Measurements from ENCODE around the gene PEX11B.

PEX11B gene

GRCh38 chr1:145956361-145956760 is 37.8 kb upstream of the PEX11B start:
- Histone ChIP-seq H3K4ac (ENCODE audit: low read depth in 1 of 2, low read length in 2 of 2) (no peak overlapping the region), H2AFZ (ENCODE audit: low read depth, low read length) (no peak overlapping the region), H3K23ac (ENCODE audit: low read length in 2 of 2) (no peak overlapping the region), H3K9ac (ENCODE audit: low read length) (peak overlapping the region; percentile 96), H4K91ac (ENCODE audit: low read length) (no peak overlapping the region), H3K36me3 (ENCODE audit: control insufficient read depth in 1 of 2, insufficient read depth in 2 of 2, low read depth in 1 of 2, low read length in 2 of 2) (peaks cover 0 to 5% of the 10 kb centered on the region in 2 experiments), H2BK120ac (ENCODE audit: low read depth, low read length) (no peak overlapping the region), H3K18ac (ENCODE audit: low read depth in 1 of 2, low read length in 2 of 2) (no peak overlapping the region), H3K79me1 (replicated peaks; ENCODE audit: low read length, poor library complexity, severe bottlenecking) (peaks cover 15% of the 10 kb centered on the region), H2BK12ac (ENCODE audit: low read length in 2 of 2) (no peak overlapping the region), H3K14ac (ENCODE audit: low read length in 2 of 2) (no peak overlapping the region), H2BK15ac (ENCODE audit: low read depth, poor library complexity, severe bottlenecking) (no peak overlapping the region), H4K8ac (ENCODE audit: low read length) (no peak overlapping the region), H3K4me3 (ENCODE audit: insufficient read depth in 1 of 2, low read depth in 1 of 2, low read length in 2 of 2) (peak overlapping the region in 1 of 2 experiments; percentile 90), H3K27me3 (ENCODE audit: control insufficient read depth in 1 of 2, insufficient read depth in 1 of 2, low read length in 2 of 2) (no peaks in the 10 kb centered on the region), H2AK5ac (ENCODE audit: low read length, severe bottlenecking) (no peak overlapping the region), H3K9me3 (ENCODE audit: control insufficient read depth, low read length) (no peaks in the 10 kb centered on the region), H3K4me2 (ENCODE audit: low read length, poor library complexity, severe bottlenecking) (peak overlapping the region; percentile 66), H3K27ac (ENCODE audit: low read length, poor library complexity, severe bottlenecking) (no peak overlapping the region), H3K4me1 (ENCODE audit: control insufficient read depth, insufficient read depth, low read depth, low read length) (peaks cover 9% of the 10 kb centered on the region), H2BK5ac (ENCODE audit: low read depth, low read length, poor library complexity, severe bottlenecking) (no peak overlapping the region)
- no peak for DNase-seq

GRCh38 chr1:145955436-145955835 is 36.9 kb upstream of the PEX11B start:
- no peak overlapping the region for H3K14ac ChIP-seq (ENCODE audit: low read length in 2 of 2)
- peaks cover 10% of the 10 kb centered on the region for H3K79me1 ChIP-seq (replicated peaks; ENCODE audit: low read length, poor library complexity, severe bottlenecking)
- no peak overlapping the region for H3K4ac ChIP-seq (ENCODE audit: low read depth in 1 of 2, low read length in 2 of 2)
- no peak for DNase-seq
- no peaks in the 10 kb centered on the region for H3K9me3 ChIP-seq (ENCODE audit: control insufficient read depth, low read length)
- no peak overlapping the region for H3K18ac ChIP-seq (ENCODE audit: low read depth in 1 of 2, low read length in 2 of 2)
- H3K36me3 ChIP-seq (ENCODE audit: control insufficient read depth in 1 of 2, insufficient read depth in 2 of 2, low read depth in 1 of 2, low read length in 2 of 2) = peaks cover 0 to 5% of the 10 kb centered on the region in 2 experiments
- H2BK15ac ChIP-seq (ENCODE audit: low read depth, poor library complexity, severe bottlenecking) = no peak overlapping the region
- peak overlapping the region; percentile 96 for H3K9ac ChIP-seq (ENCODE audit: low read length)
- H2AK5ac ChIP-seq (ENCODE audit: low read length, severe bottlenecking) = no peak overlapping the region
- H2BK12ac ChIP-seq (ENCODE audit: low read length in 2 of 2) = no peak overlapping the region
- peaks cover 5% of the 10 kb centered on the region for H3K4me1 ChIP-seq (ENCODE audit: control insufficient read depth, insufficient read depth, low read depth, low read length)
- H4K8ac ChIP-seq (ENCODE audit: low read length) = no peak overlapping the region
- no peak overlapping the region for H3K4me2 ChIP-seq (ENCODE audit: low read length, poor library complexity, severe bottlenecking)
- H4K91ac ChIP-seq (ENCODE audit: low read length) = no peak overlapping the region
- H3K23ac ChIP-seq (ENCODE audit: low read length in 2 of 2) = no peak overlapping the region
- no peak overlapping the region for H3K27ac ChIP-seq (ENCODE audit: low read length, poor library complexity, severe bottlenecking)
- 86% methylated on average over 1 of the region's 2 CpGs for WGBS
- no peaks in the 10 kb centered on the region for H3K27me3 ChIP-seq (ENCODE audit: control insufficient read depth in 1 of 2, insufficient read depth in 1 of 2, low read length in 2 of 2)
- H2BK120ac ChIP-seq (ENCODE audit: low read depth, low read length) = no peak overlapping the region
- peak overlapping the region in 1 of 2 experiments; percentile 90 for H3K4me3 ChIP-seq (ENCODE audit: insufficient read depth in 1 of 2, low read depth in 1 of 2, low read length in 2 of 2)
- H2AFZ ChIP-seq (ENCODE audit: low read depth, low read length) = no peak overlapping the region
- H2BK5ac ChIP-seq (ENCODE audit: low read depth, low read length, poor library complexity, severe bottlenecking) = no peak overlapping the region

- Histone ChIP-seq H2BK15ac (ENCODE audit: low read depth, poor library complexity, severe bottlenecking) (no peak overlapping the region), H3K9ac (ENCODE audit: low read length) (no peak overlapping the region), H4K8ac (ENCODE audit: low read length) (no peak overlapping the region), H2AK5ac (ENCODE audit: low read length, severe bottlenecking) (no peak overlapping the region), H2BK5ac (ENCODE audit: low read depth, low read length, poor library complexity, severe bottlenecking) (no peak overlapping the region), H2BK12ac (ENCODE audit: low read length in 2 of 2) (no peak overlapping the region), H3K4me3 (ENCODE audit: insufficient read depth in 1 of 2, low read depth in 1 of 2, low read length in 2 of 2) (no peak overlapping the region), H2AFZ (ENCODE audit: low read depth, low read length) (no peak overlapping the region), H3K14ac (ENCODE audit: low read length in 2 of 2) (no peak overlapping the region), H3K9me3 (ENCODE audit: control insufficient read depth, low read length) (no peaks in the 10 kb centered on the region), H2BK120ac (ENCODE audit: low read depth, low read length) (no peak overlapping the region), H3K36me3 (ENCODE audit: control insufficient read depth in 1 of 2, insufficient read depth in 2 of 2, low read depth in 1 of 2, low read length in 2 of 2) (peaks cover 0 to 5% of the 10 kb centered on the region in 2 experiments), H3K23ac (ENCODE audit: low read length in 2 of 2) (no peak overlapping the region), H3K4me1 (ENCODE audit: control insufficient read depth, insufficient read depth, low read depth, low read length) (peaks cover 2% of the 10 kb centered on the region), H3K18ac (ENCODE audit: low read depth in 1 of 2, low read length in 2 of 2) (no peak overlapping the region), H4K91ac (ENCODE audit: low read length) (no peak overlapping the region), H3K4me2 (ENCODE audit: low read length, poor library complexity, severe bottlenecking) (no peak overlapping the region), H3K4ac (ENCODE audit: low read depth in 1 of 2, low read length in 2 of 2) (no peak overlapping the region), H3K27me3 (ENCODE audit: control insufficient read depth in 1 of 2, insufficient read depth in 1 of 2, low read length in 2 of 2) (no peaks in the 10 kb centered on the region), H3K79me1 (replicated peaks; ENCODE audit: low read length, poor library complexity, severe bottlenecking) (peaks cover 11% of the 10 kb centered on the region), H3K27ac (ENCODE audit: low read length, poor library complexity, severe bottlenecking) (no peak overlapping the region)
- WGBS = 98% methylated on average over 6 of the region's 6 CpGs
- no peak for DNase-seq
Measured at GRCh38 chr1:145953861-145954260, 35.3 kb upstream of the PEX11B start.

GRCh38 chr1:145952903-145953302 is 34.4 kb upstream of the PEX11B start:
- Histone ChIP-seq H3K23ac (ENCODE audit: low read length in 2 of 2) (no peak overlapping the region), H2BK12ac (ENCODE audit: low read length in 2 of 2) (no peak overlapping the region), H3K79me1 (replicated peaks; ENCODE audit: low read length, poor library complexity, severe bottlenecking) (peaks cover 17% of the 10 kb centered on the region), H4K8ac (ENCODE audit: low read length) (no peak overlapping the region), H2BK15ac (ENCODE audit: low read depth, poor library complexity, severe bottlenecking) (no peak overlapping the region), H3K4ac (ENCODE audit: low read depth in 1 of 2, low read length in 2 of 2) (no peak overlapping the region), H2AFZ (ENCODE audit: low read depth, low read length) (no peak overlapping the region), H2BK120ac (ENCODE audit: low read depth, low read length) (no peak overlapping the region), H3K14ac (ENCODE audit: low read length in 2 of 2) (no peak overlapping the region), H3K27me3 (ENCODE audit: control insufficient read depth in 1 of 2, insufficient read depth in 1 of 2, low read length in 2 of 2) (no peaks in the 10 kb centered on the region), H3K36me3 (ENCODE audit: control insufficient read depth in 1 of 2, insufficient read depth in 2 of 2, low read depth in 1 of 2, low read length in 2 of 2) (peaks cover 0 to 5% of the 10 kb centered on the region in 2 experiments), H2BK5ac (ENCODE audit: low read depth, low read length, poor library complexity, severe bottlenecking) (no peak overlapping the region), H3K4me3 (ENCODE audit: insufficient read depth in 1 of 2, low read depth in 1 of 2, low read length in 2 of 2) (no peak overlapping the region), H3K27ac (ENCODE audit: low read length, poor library complexity, severe bottlenecking) (no peak overlapping the region), H3K9me3 (ENCODE audit: control insufficient read depth, low read length) (no peaks in the 10 kb centered on the region), H2AK5ac (ENCODE audit: low read length, severe bottlenecking) (no peak overlapping the region), H3K4me1 (ENCODE audit: control insufficient read depth, insufficient read depth, low read depth, low read length) (peaks cover 2% of the 10 kb centered on the region), H3K18ac (ENCODE audit: low read depth in 1 of 2, low read length in 2 of 2) (no peak overlapping the region), H3K4me2 (ENCODE audit: low read length, poor library complexity, severe bottlenecking) (no peak overlapping the region), H3K9ac (ENCODE audit: low read length) (no peak overlapping the region), H4K91ac (ENCODE audit: low read length) (no peak overlapping the region)
- 100% methylated on average over 2 of the region's 3 CpGs for WGBS
- DNase-seq = no peak

All from mesenchymal stem cell (in vitro differentiated cells and primary cell).